SK-N-SH (cell line): Measurements from ENCODE around the gene ETV6.

Source experiments
- CTCF ChIP-seq: fragments of 200-600 bp; sonication (generic); IDR thresholded peaks from 2 replicates; pipeline ENCODE4 v1.6.1; 2017; ENCODE audit warnings: antibody characterized with exemption, mild to moderate bottlenecking, moderate library complexity
- FOXM1 ChIP-seq: IDR thresholded peaks from 2 replicates; pipeline ENCODE4 v1.4.0; 2012; ENCODE audit warnings: low read depth, mild to moderate bottlenecking
- GABPA ChIP-seq: IDR thresholded peaks from 2 replicates; pipeline ENCODE4 v1.4.0; 2012; ENCODE audit warnings: low read depth, mild to moderate bottlenecking
- MXI1 ChIP-seq: IDR thresholded peaks from 2 replicates; pipeline ENCODE4 v1.6.1; 2012; ENCODE audit warnings: mild to moderate bottlenecking, low read depth, low read length, improper control_type of control experiment
- PBX3 ChIP-seq: IDR thresholded peaks from 2 replicates; pipeline ENCODE4; 2012
- POLR2AphosphoS5 ChIP-seq: IDR thresholded peaks from 2 replicates; pipeline ENCODE4 v1.6.1; 2012; ENCODE audit warnings: low read depth, low read length
- RFX5 ChIP-seq: IDR thresholded peaks from 2 replicates; pipeline ENCODE4 v1.6.1; 2012; ENCODE audit warnings: mild to moderate bottlenecking, improper control_type of control experiment, low read length
- RXRA ChIP-seq: IDR thresholded peaks from 2 replicates; pipeline ENCODE4 v1.4.0; 2012; ENCODE audit warnings: low read depth, mild to moderate bottlenecking, borderline replicate concordance
- SIN3A ChIP-seq: IDR thresholded peaks from 2 replicates; pipeline ENCODE4 v1.6.1; 2012; ENCODE audit warnings: low read depth, mild to moderate bottlenecking, low read length, moderate library complexity, borderline replicate concordance
- SMC3 ChIP-seq: IDR thresholded peaks from 2 replicates; pipeline ENCODE4 v1.6.1; 2012; ENCODE audit warnings: low read depth, low read length, improper control_type of control experiment
- TAF1 ChIP-seq: IDR thresholded peaks from 2 replicates; pipeline ENCODE4 v1.6.1; 2012; ENCODE audit warnings: low read depth, mild to moderate bottlenecking, low read length, moderate library complexity, borderline replicate concordance
- TEAD4 ChIP-seq: IDR thresholded peaks from 2 replicates; pipeline ENCODE4 v1.4.0; 2012; ENCODE audit warnings: mild to moderate bottlenecking, borderline replicate concordance; ENCODE audit not compliant: insufficient read depth

GRCh38 chr12:11834931-11835330 lies 185.5 kb downstream of the ETV6 start:
- TF ChIP-seq PBX3 (no peak), CTCF (no peak), FOXM1 (no peak), GABPA (no peak), TEAD4 (no peak), RXRA (no peak), RFX5 (no peak), MXI1 (no peak), SMC3 (no peak), SIN3A (no peak), POLR2AphosphoS5 (no peak), TAF1 (no peak)
